ENCODE results near the gene KIR2DL3.
"Not testable (repeated sequence)": the region's sequence is repeated elsewhere in the genome, so short reads cannot be mapped to it uniquely, and the experiment has no call there.

Gene KIR2DL3

GRCh38 chr19:54727562-54727961, 10.8 kb upstream of the KIR2DL3 start:
- no peak for DNase-seq (ENCODE audit: low read depth)
- H3K4me3 ChIP-seq (ENCODE audit: low read depth, low read length) = no peak overlapping the region
- TF ChIP-seq CTCF (IDR thresholded peaks at IDR 0.05; ENCODE audit: low read depth, low read length, missing control alignments) = no peak

- DNase-seq (ENCODE audit: low read depth) = no peak
- TF ChIP-seq CTCF (IDR thresholded peaks at IDR 0.05; ENCODE audit: low read depth, low read length, missing control alignments) = no peak
- no peak overlapping the region for H3K4me3 ChIP-seq (ENCODE audit: low read depth, low read length)
These were observed 10.1 kb upstream of the KIR2DL3 start for GRCh38 chr19:54728167-54728566.

- no peak for DNase-seq (ENCODE audit: low read depth)
- TF ChIP-seq CTCF (IDR thresholded peaks at IDR 0.05; ENCODE audit: low read depth, low read length, missing control alignments) = no peak
- H3K4me3 ChIP-seq (ENCODE audit: low read depth, low read length) = no peak overlapping the region
These were observed 8.7 kb upstream of the KIR2DL3 start for GRCh38 chr19:54729416-54730188.

- no peak for TF ChIP-seq CTCF (IDR thresholded peaks at IDR 0.05; ENCODE audit: low read depth, low read length, missing control alignments)
- no peak for DNase-seq (ENCODE audit: low read depth)
- H3K4me3 ChIP-seq (ENCODE audit: low read depth, low read length) = no peak overlapping the region
These were observed 7.1 kb upstream of the KIR2DL3 start for GRCh38 chr19:54731191-54731590.

GRCh38 chr19:54738715-54739114, 402 bp downstream of the KIR2DL3 start:
- no peak for TF ChIP-seq CTCF (IDR thresholded peaks at IDR 0.05; ENCODE audit: low read depth, low read length, missing control alignments)
- DNase-seq (ENCODE audit: low read depth) = no peak
- H3K4me3 ChIP-seq (ENCODE audit: low read depth, low read length) = no peak overlapping the region

GRCh38 chr19:54739587-54740497, 1.5 kb downstream of the KIR2DL3 start:
- no peak for TF ChIP-seq CTCF (IDR thresholded peaks at IDR 0.05; ENCODE audit: low read depth, low read length, missing control alignments)
- no peak for DNase-seq (ENCODE audit: low read depth)
- no peak overlapping the region for H3K4me3 ChIP-seq (ENCODE audit: low read depth, low read length)

GRCh38 chr19:54741950-54742349, 3.6 kb downstream of the KIR2DL3 start:
- not testable (repeated sequence) for DNase-seq (ENCODE audit: low read depth); H3K4me3 ChIP-seq (ENCODE audit: low read depth, low read length)

- not testable (repeated sequence) for DNase-seq (ENCODE audit: low read depth); H3K4me3 ChIP-seq (ENCODE audit: low read depth, low read length)
These were observed 5.8 kb downstream of the KIR2DL3 start for GRCh38 chr19:54744080-54744479.

GRCh38 chr19:54747614-54748322, 9.5 kb downstream of the KIR2DL3 start:
- not testable (repeated sequence) for DNase-seq (ENCODE audit: low read depth); H3K4me3 ChIP-seq (ENCODE audit: low read depth, low read length)

GRCh38 chr19:54750276-54750675, 12.0 kb downstream of the KIR2DL3 start:
- H3K4me3 ChIP-seq (ENCODE audit: low read depth, low read length); DNase-seq (ENCODE audit: low read depth): not testable (repeated sequence)
